ENCODE results near the gene SVEP1. TPM values are rescaled to one million over a fixed set of nuclear protein-coding genes. Genes with fewer than 3 reads are reported as not detected.

The SVEP1 gene
- total RNA-seq, 1 experiment from 2014 or later = 17.2 TPM

GRCh38 chr9:110526426-110526825 is 53.1 kb downstream of the SVEP1 start:
- peak; percentile 76 for DNase-seq (ENCODE audit: low read depth)

- no peak for DNase-seq (ENCODE audit: low read depth)
These were observed 58.3 kb downstream of the SVEP1 start for GRCh38 chr9:110521206-110521605.

GRCh38 chr9:110520120-110520701 is 59.3 kb downstream of the SVEP1 start:
- peak; percentile 50 for DNase-seq (ENCODE audit: low read depth)

GRCh38 chr9:110517483-110517882 is 62.1 kb downstream of the SVEP1 start:
- DNase-seq (ENCODE audit: low read depth) = no peak

- no peak for DNase-seq (ENCODE audit: low read depth)
These were observed 64.6 kb downstream of the SVEP1 start for GRCh38 chr9:110514897-110515296.

- DNase-seq (ENCODE audit: low read depth) = no peak
These were observed 66.7 kb downstream of the SVEP1 start for GRCh38 chr9:110512817-110513216.

GRCh38 chr9:110509792-110510191 is 69.7 kb downstream of the SVEP1 start:
- DNase-seq (ENCODE audit: low read depth) = no peak

- DNase-seq (ENCODE audit: low read depth) = no peak
These were observed 76.7 kb downstream of the SVEP1 start for GRCh38 chr9:110502842-110503241.

GRCh38 chr9:110499608-110500007 is 79.9 kb downstream of the SVEP1 start:
- DNase-seq (ENCODE audit: low read depth) = no peak

- no peak for DNase-seq (ENCODE audit: low read depth)
These were observed 92.3 kb downstream of the SVEP1 start for GRCh38 chr9:110487196-110487595.

GRCh38 chr9:110486218-110486617 is 93.3 kb downstream of the SVEP1 start:
- no peak for DNase-seq (ENCODE audit: low read depth)

GRCh38 chr9:110479481-110479880 is 100.1 kb downstream of the SVEP1 start:
- no peak for DNase-seq (ENCODE audit: low read depth)

GRCh38 chr9:110476251-110476650 is 103.3 kb downstream of the SVEP1 start:
- no peak for DNase-seq (ENCODE audit: low read depth)

GRCh38 chr9:110472111-110472510 is 107.4 kb downstream of the SVEP1 start:
- DNase-seq (ENCODE audit: low read depth) = no peak

GRCh38 chr9:110468950-110469349 is 110.6 kb downstream of the SVEP1 start:
- no peak for DNase-seq (ENCODE audit: low read depth)

GRCh38 chr9:110465190-110465589 is 114.4 kb downstream of the SVEP1 start:
- DNase-seq (ENCODE audit: low read depth) = no peak

GRCh38 chr9:110464321-110464720 is 115.2 kb downstream of the SVEP1 start:
- no peak for DNase-seq (ENCODE audit: low read depth)

GRCh38 chr9:110463499-110463898 is 116.0 kb downstream of the SVEP1 start:
- DNase-seq (ENCODE audit: low read depth) = no peak

- no peak for DNase-seq (ENCODE audit: low read depth)
These were observed 122.3 kb downstream of the SVEP1 start for GRCh38 chr9:110457245-110457644.

GRCh38 chr9:110456681-110457080 is 122.9 kb downstream of the SVEP1 start:
- no peak for DNase-seq (ENCODE audit: low read depth)

GRCh38 chr9:110455860-110456259 is 123.7 kb downstream of the SVEP1 start:
- no peak for DNase-seq (ENCODE audit: low read depth)

- DNase-seq (ENCODE audit: low read depth) = peak; percentile 39
These were observed 127.2 kb downstream of the SVEP1 start for GRCh38 chr9:110452227-110452801.

- no peak for DNase-seq (ENCODE audit: low read depth)
These were observed 127.8 kb downstream of the SVEP1 start for GRCh38 chr9:110451726-110452125.

- DNase-seq (ENCODE audit: low read depth) = no peak
These were observed 132.1 kb downstream of the SVEP1 start for GRCh38 chr9:110447476-110447875.
